Keratinocyte (primary cell): ENCODE results near the gene PXDC1.

Source experiments
- CTCF ChIP-seq, 3 experiments: IDR thresholded peaks in 1 of 3; conservative IDR thresholded peaks in 1 of 3; optimal IDR thresholded peaks in 1 of 3; 2 replicates in 2 of 3; 3 replicates in 1 of 3; pipeline versions ENCODE3 to v1.5.1; 2011; ENCODE audit warnings: low read length in 3 of 3, mild to moderate bottlenecking in 3 of 3, moderate library complexity in 2 of 3, control low read depth in 1 of 3, inconsistent platforms in 1 of 3; ENCODE audit not compliant: insufficient read depth in 2 of 3; ENCODE audit errors: extremely low read depth in 1 of 3
- EZH2 ChIP-seq: IDR thresholded peaks from one replicate; pipeline ENCODE4 v1.6.1; 2012; ENCODE audit warnings: inconsistent platforms, mild to moderate bottlenecking, low read length, moderate library complexity

- TF ChIP-seq CTCF (optimal IDR thresholded peaks at IDR 0.05 in 1 of 3, IDR thresholded peaks at IDR 0.05 in 1 of 3, conservative IDR thresholded peaks at IDR 0.05 in 1 of 3; ENCODE audit: extremely low read depth in 1 of 3, insufficient read depth in 2 of 3, low read length in 3 of 3) (no peak), EZH2 (no peak)
Observed at GRCh38 chr6:3794092-3794491, 42.6 kb upstream of the PXDC1 start.
